HG03060 (cell line): Measurements from ENCODE around the gene TSG101.
A peak's percentile ranks its signal among the peaks of the same experiment; 100 is the strongest.

Experiments used
- ATAC-seq: cut with Tn5 transposase; IDR thresholded peaks from one replicate; pipeline ENCODE4 v1.9.1; 2021; ENCODE audit warnings: low read depth, moderate number of reproducible peaks; ENCODE audit not compliant: unreplicated experiment

The TSG101 gene, protein sequence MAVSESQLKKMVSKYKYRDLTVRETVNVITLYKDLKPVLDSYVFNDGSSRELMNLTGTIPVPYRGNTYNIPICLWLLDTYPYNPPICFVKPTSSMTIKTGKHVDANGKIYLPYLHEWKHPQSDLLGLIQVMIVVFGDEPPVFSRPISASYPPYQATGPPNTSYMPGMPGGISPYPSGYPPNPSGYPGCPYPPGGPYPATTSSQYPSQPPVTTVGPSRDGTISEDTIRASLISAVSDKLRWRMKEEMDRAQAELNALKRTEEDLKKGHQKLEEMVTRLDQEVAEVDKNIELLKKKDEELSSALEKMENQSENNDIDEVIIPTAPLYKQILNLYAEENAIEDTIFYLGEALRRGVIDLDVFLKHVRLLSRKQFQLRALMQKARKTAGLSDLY

DNA sequence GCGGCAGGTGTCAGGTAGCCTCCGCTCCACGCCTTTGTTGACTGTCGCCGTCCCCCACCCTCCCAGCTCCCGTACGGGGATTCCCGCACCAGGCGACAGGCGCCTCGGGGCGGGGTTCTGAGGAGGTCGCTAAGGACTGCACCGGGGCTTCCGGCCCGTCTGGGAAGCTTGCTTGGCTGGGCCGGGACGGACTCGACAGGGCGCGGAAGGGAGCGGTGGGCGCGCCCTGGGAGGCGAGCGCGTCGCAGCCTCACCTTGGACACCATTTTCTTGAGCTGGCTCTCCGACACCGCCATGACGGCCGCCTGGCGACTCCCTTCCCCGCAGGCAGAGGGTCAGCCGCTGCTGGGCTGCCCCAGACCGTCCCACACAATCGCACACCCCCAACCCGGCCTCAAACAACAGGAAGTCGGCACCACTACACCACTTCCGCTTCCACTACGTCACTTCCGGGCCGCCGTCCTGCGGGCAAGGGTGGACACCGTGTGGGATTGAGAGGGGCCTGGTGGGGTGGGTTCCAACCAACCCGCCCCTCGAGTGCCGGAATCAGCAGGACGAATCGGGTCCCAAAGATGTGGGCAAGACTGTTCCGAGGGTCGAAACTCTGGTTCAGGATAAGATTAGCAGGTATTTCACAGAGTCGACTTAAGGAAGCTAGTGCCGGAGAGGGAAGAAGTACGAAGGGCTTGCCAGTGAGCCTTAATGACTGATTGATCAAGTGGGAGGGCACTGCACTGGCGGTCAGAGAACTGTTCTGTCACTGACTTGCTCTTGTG lies at the start of gene TSG101:
TSS of gene TSG101 (minus strand) at position 422 of the 776 bp plus-strand sequence. CDS start at position 296, 126 bp downstream.
- ATAC-seq, result peak; percentile 93

DNA sequence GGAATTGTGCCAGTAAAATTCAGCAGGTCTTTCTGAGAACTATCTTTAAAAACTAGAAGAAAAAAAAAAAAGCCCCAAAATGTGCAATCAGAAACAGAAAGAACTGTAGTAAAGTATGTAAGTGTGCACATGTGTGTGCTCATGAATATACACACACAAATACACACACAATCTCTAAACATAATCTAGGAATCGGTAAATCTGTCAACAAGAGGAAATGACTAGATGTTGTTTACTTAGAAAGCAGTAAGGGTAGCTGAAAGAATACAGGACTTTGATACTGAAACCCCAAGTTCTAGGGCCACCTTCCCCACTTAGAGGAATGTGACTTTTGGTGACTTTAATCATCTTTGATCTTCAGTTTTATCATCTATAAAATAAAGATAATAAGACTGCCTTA lies 48.6 kb upstream of the TSG101 start:
- no peak for ATAC-seq

DNA sequence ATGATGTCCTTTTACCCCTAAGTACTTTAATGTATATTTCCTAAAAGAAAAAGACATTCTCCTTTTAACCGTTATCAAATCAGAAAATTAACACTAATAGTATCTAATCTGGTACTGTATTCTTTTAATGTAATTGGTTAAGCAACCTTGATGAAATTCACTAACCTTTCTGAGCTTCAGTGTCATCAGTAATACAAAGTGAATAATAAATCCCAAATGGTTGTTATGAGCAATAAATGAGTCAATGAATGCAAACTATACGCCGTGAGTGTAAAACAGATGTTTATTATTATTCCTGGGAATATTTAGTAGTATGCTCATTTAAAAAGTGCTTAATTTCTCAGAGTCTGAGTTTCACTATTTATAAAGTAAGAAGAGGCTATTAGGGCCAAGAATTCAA lies 40.3 kb upstream of the TSG101 start:
- ATAC-seq, result no peak

DNA sequence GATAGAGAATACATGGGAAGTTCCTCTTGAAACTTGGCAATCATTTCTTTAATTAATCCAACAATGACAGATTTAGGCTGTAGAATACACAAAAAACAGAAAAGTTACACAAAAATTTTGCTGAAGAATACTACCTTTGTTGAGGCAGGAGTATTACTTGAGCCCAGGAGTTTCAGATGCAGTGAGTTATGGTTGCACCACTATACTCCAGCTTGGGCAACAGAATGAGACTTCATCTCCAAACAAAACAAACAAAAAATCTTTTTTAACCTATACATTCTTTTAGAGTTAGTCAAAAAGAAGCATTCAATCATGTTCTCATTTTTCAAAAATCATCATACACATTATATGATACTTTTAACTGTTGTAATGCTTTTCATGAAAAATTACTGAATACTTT lies 39.7 kb upstream of the TSG101 start:
- ATAC-seq, result no peak

DNA sequence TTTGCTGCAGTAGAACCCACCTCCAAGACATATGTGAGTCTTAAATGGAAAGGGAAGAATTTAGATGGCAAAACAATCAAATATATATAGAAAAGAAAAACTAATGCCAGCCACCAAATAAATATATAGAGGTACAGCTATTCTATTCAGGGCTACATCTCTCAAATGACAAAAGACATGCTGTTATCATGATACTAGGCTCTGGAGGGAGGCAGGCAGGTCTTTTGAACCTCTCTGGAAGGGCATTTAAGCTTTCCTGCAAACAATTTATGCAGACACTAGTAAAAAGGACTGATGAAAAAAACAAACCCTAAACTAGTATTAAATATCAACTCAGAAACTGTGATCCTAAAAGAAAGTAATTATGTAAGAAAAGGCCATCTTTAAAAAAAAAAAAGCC lies 37.4 kb upstream of the TSG101 start:
- ATAC-seq, result no peak

DNA sequence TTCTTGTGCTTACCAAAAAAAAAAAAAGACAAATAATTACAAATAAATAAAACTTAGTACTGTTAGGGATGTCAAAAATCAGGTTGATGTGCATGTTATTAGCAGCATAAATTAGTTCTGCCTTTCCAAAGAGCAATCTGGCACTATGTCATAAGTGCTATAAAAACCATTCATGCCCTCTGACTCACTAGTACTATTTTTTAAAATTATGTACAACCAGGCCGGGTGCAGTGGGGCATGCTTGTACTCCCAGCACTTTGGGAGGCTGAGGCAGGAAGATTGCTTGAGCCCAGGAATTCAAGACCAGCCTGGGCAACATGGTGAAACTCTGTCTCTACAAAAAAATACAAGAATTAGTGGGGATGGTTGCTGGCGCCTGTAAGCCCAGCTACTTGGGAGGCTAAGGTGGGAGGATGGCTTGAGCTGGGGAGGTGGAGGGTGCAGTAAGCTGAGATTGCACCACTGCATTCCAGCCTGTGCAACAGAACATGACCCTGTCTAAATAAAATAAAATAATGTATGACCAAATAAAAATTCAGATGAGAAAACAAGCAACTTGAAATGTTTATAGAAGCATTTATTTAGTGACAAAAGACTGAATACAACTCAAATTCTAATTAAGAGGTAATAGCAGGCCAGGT lies 36.5 kb upstream of the TSG101 start:
- ATAC-seq, result no peak

DNA sequence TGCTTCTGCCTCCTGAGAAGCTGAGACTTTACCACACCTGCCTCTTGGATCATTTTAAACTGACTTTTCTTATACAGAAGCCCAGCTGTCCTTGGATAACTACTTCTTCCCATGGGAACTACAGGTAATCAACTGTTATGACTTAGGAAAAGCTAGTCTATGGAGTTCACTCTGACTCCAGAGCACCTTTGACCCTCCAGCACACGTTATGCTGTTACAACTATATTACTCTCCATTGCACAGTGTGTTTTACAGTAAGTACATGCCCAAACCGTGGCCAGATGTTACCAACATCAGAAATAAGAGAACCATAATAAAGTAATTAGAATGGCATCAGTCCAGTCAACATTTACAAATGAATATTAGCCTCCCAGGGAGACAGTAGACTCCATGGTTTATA lies 21.3 kb upstream of the TSG101 start:
- ATAC-seq, result no peak

DNA sequence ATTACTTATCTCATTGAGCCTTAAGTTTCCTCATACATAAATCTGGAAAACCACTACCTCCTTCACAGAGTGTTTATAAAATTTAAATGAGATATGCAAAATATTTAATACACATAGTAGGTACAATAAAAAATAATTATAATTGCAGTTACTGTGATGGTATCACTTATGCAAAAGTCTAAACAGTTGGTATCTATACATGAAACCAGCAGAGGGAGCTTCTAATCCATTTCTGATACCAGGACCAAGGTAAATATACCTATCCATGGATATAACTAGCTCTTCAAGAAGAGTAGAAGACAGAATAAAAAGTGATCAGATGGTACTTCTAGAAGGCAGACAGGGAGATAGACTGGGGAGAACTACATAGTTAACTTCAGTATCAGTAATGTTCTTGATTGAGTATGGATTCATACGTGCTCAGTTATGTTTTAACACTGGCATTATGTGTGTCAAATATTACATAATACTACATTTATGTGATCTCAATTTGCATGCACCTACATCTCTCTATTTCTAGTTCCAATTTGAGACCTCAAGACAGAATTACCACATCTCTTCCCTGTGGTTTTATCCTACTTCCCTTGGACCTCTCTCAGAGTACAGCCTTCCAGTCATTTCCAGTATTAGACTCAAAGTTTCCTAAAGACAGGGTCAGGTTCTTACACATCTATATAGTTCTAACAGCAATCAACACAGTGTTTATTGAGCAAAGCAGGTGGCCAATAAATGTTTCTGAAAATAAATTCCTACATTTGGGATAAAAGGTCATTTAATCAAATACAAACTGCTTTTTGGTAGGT lies 13.7 kb upstream of the TSG101 start:
- no peak for ATAC-seq

DNA sequence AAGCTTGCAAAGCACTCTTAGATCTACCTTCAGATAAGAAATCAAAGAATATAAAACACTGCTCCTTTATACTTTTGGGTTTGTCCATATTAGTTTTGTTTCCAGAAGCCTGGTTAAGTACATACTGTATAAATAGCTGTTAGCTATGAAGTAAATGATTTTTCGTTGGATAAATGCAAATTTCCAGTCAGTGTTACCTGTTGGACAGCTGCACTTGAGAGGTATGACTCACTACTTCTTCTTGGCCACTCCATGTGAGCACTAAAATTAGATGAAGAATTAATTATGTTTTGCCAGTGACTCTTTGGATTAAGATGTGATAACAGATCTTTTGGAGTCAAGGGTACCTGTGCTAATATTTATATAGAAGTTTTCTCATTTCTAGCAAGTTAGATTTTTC lies 9.5 kb upstream of the TSG101 start:
- ATAC-seq, result no peak

DNA sequence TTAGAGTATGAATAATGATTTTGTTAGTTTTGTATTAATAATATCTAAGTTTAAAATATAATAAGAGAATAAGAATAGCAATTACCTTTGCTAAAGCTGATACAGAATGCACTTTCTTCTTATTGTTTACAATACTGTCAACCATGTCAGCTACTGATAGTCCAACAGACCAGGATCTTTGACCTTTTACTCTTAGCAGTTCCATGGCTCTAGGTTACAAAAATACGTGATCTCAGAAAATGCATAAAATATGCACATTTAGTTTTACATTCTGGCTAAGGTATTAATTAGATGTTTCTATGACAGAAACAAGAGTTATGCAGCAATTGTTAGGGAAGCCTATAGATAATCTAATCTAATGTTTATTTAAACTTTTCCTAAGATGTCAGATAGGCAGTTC lies 7.5 kb upstream of the TSG101 start:
- no peak for ATAC-seq

DNA sequence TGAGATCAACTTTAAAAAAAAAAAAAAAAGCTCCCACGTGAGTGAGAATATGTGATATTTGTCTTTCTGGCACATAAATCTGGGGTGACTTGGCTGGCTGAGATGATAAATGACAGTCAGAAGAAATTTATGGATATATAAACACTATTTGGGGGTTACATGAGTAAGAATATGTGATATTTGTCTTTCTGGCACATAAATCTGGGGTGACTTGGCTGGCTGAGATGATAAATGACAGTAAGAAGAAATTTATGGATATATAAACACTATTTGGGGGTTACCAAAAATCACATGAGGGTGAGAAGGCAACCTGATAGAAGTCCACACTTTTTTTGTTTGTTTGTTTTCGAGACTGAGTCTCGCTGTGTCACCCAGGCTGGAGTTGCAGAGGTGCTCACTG lies 6.6 kb upstream of the TSG101 start:
- no peak for ATAC-seq

DNA sequence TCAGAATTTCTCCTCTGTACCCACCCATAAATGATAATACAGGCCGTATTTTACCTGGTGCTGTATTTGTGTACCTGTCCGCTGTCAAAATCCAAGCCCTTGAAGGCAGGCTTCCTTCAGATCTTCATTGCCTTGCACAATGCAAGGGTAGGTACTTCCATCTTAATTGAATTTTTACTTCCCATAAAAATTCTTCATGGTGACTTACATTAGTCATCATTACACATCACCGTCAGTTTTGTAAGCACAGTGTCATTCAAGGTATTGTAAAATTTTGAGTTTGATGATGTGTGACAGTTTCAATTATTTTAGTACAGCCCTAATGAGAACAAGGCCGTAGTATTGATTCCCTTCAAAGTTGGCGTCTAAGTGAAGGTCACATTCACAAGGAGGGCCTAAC lies 770 bp upstream of the TSG101 start:
- ATAC-seq, result no peak

DNA sequence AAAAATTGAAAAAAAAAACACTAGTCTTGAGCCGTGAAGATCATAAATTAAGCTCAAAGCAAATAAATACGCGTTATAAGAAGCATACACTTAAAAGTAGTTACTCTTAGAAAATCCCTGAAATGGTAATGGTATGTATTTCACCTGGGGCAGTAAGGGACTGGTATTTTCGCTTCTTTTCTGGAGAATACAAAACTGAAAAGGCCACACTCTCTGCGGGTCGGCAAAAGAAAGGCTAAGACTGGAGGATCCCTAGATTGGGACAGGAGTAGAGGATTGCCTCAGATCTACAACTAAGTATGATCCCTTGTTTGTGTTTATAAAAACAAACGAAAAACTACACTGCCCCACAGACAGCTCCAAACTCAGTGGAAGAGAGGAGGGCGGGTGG lies 617 bp downstream of the TSG101 start:
- no peak for ATAC-seq

DNA sequence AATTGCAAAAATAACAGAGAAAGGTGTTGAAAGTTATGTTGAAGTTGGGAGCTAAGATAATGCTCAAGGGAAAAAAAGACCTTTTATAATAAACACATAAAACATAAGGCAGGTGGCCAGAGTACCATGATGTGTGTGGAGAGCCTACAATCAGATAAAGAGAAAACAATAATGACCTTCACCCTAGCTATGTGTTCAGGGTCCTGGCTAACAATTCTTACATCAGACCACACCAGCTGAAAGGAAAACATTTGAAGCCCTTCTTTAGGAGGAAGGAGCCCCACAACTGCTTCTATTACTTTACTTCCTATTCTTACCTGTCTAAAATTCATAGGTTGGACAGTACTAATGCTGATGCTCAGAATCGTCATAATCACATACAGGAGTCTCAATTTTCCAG lies 2.5 kb downstream of the TSG101 start:
- ATAC-seq, result no peak

DNA sequence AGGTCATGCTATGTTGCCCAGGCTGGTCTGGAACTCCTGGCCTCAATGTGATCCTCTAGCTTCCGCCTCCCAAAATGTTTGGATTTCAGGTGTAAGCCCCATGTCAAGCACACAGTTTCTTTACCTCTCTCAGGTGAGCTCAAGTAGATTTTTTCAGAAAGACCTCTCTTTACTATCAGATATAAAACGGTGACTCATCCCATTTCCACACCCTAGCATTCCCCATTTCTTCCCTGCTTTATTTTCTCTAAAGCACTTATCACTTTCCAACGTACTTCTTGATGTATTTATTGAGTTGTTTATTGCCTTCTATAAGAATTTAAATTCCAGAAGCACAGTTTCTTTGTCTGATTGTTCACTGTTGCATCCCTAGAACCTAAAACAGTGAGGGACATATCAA lies 3.7 kb downstream of the TSG101 start:
- ATAC-seq, result no peak

DNA sequence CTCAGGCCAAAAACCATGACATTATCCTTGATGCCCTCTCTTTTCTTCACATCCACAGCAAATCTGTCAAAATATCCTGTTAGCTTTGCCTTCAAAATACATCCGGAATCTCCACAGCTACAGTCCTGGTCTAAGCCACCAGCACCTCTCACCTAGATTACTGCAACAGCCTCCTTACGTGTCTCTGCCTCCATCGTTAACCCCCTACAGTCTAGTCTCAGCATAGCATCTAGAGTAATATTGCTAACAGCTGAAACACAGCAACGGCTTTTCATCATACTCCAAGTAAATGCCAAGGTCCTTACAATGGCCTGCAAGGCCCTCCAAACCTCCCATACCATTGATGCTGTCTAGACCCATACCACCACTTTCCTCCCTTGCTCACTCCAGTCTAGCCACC lies 4.4 kb downstream of the TSG101 start:
- no peak for ATAC-seq

DNA sequence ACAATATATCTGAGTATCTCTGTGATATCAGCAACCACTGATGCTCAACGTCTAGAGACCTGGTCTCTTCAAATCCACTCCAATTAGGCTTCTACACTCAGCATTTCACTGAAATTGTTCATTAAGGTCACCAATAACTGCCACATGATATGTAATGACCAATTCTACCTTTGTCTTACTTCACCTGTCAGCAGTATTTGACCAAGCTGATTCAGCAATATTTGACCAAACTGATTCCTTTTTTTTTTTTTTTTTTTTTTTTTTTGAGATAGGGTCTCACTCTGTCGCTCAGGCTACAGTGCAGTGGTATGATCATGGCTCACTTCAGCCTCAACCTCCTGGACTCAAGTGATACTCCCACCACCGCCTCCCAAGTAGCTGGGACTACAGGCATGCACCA lies 5.6 kb downstream of the TSG101 start:
- ATAC-seq, result no peak

DNA sequence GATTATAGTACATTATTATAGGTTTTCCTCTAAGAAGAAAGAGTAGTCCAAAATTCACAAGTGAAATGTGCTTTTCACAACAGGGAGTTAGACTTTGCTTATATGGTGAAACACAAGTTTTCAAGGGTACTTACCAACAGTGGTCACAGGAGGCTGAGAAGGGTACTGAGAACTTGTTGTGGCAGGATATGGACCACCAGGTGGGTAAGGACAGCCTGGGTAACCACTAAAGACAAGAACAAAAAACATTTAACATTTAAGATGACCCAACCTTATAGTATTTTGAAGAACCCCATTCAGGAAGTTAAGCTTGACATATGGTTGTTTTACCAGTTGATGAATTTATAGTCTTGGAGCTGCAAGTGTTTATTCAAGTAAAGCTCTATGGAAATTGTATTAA lies 24.4 kb downstream of the TSG101 start:
- no peak for ATAC-seq

DNA sequence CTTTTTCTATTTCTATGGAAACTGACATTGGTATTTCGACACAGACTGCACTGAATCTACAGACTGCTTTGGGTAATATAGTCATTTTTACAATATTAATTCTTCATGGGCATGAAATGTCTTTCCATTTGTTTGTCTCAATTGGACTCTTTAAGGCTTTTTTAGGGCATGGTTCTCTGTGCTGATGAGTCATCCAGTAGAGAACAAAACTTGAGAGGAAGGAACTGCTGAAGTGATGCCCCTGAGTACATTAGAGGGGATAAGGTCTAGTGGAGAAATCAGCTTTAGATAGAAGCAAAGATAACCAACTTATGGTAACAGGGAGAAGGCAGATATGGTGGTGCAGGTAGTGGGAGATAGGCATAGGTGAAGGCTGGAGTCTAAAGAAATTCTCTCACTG lies 25.1 kb downstream of the TSG101 start:
- ATAC-seq, result no peak

DNA sequence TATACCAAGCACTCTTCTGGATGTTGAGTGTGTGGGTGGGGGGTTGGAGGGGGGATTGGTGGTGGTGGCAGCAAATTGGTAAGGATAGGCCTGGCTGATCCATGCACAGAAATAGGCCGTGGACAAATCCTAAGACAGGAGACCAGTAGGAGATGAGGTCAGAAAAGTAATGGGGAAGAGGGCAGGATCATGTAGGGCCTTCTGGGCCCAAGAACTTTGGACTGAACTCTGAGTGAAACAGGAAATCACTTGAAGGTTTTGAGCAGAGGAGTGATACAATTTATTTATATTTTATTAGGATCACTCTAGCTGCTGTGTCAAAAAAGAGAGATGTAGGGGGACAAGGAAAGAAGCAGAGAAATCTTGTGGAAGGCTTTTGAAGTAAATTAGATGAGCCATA lies 28.7 kb downstream of the TSG101 start:
- no peak for ATAC-seq

DNA sequence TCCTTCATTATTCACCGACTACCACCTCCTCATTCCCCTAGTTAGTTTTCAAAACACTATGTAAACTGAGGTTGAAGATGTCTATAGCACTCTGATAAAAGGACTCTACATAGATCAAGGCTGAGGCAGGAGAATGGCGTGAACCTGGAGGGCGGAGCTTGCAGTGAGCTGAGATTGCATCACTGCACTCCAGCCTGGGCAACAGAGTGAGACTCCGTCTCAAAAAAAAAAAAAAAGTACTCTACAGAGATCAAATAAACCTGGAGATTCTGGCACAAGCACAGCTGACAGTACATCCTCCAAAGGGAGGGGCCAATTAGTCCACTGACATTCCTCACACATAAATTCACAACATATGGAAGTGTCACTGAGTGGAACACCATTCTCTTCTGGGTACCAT lies 31.0 kb downstream of the TSG101 start:
- no peak for ATAC-seq
